Loucy (cell line): Measurements from ENCODE around the gene CPZ.
"Not testable (repeated sequence)": the region's sequence is repeated elsewhere in the genome, so short reads cannot be mapped to it uniquely, and the experiment has no call there.

Experiments used
- CTCF ChIP-seq: fragments of 200-600 bp; sonication (generic); conservative IDR thresholded peaks from 2 replicates; pipeline ENCODE4 v1.5.1; 2014; ENCODE audit warnings: mild to moderate bottlenecking, antibody characterized with exemption, low read length
- EZH2phosphoT487 ChIP-seq: fragments of 200-600 bp; IDR thresholded peaks from 2 replicates; pipeline ENCODE4 v1.6.1; 2018; ENCODE audit warnings: antibody characterized with exemption, mild to moderate bottlenecking, moderate library complexity, borderline replicate concordance

GRCh38 chr4:8621135-8621534 is 28.6 kb downstream of the CPZ start:
- not testable (repeated sequence) for TF ChIP-seq CTCF, EZH2phosphoT487
